ENCODE data around the gene DCAF11. TPM values are rescaled to one million over a fixed set of nuclear protein-coding genes. Genes with fewer than 3 reads are reported as not detected.

DCAF11 gene
- total and polyA plus RNA-seq, 2 of the 8 experiments (the other 6 are each of a cell fraction or from before 2014, with no cell fraction given): 60.4 to 63.6 TPM

GRCh38 chr14:24116128-24116814, 1.7 kb downstream of the DCAF11 start (continued):
- TF ChIP-seq SAP30 (IDR thresholded peaks at IDR 0.05; ENCODE audit: insufficient read depth, insufficient replicate concordance, low read length): no peak
- no peak for TF ChIP-seq CBX8 (IDR thresholded peaks at IDR 0.05; ENCODE audit: borderline replicate concordance, low read depth, low read length)
- no peak for TF ChIP-seq JUND (IDR thresholded peaks at IDR 0.05; ENCODE audit: low read length)
- no peak for TF ChIP-seq RNF2 (IDR thresholded peaks at IDR 0.05; ENCODE audit: borderline replicate concordance, low read depth, low read length, missing control alignments, poor library complexity, severe bottlenecking)
- TF ChIP-seq CHD1 (IDR thresholded peaks at IDR 0.05; ENCODE audit: low read depth, low read length): no peak
- TF ChIP-seq SP1 (IDR thresholded peaks at IDR 0.05; ENCODE audit: low read depth, low read length): no peak
- no peak for TF ChIP-seq MAX (IDR thresholded peaks at IDR 0.05)
- no peak for TF ChIP-seq RBBP5 (IDR thresholded peaks at IDR 0.05; ENCODE audit: borderline replicate concordance, low read depth, low read length)
- no peak for TF ChIP-seq TAF1 (IDR thresholded peaks at IDR 0.05; ENCODE audit: low read depth, low read length)

All from H1 (cell line).